Tibial nerve (tissue), 4 donors: ENCODE results near the gene DISC1.

ENCODE experiments used
- CTCF ChIP-seq, 5 experiments: fragments of 200-600 bp in 3 of 5; fragments of 450-650 bp in 2 of 5; sonication (generic) in 3 of 5; IDR thresholded peaks; one replicate each; pipeline ENCODE4 v1.5.1; 2016 to 2019; ENCODE audit warnings: antibody characterized with exemption in 5 of 5, mild to moderate bottlenecking in 3 of 5, moderate library complexity in 2 of 5
- EP300 ChIP-seq, 2 donors: sonication (generic); formaldehyde crosslinking; IDR thresholded peaks; one replicate each; pipeline ENCODE4 v1.6.1; 2017; ENCODE audit warnings: antibody characterized with exemption in 2 of 2, mild to moderate bottlenecking in 1 of 2

DNA sequence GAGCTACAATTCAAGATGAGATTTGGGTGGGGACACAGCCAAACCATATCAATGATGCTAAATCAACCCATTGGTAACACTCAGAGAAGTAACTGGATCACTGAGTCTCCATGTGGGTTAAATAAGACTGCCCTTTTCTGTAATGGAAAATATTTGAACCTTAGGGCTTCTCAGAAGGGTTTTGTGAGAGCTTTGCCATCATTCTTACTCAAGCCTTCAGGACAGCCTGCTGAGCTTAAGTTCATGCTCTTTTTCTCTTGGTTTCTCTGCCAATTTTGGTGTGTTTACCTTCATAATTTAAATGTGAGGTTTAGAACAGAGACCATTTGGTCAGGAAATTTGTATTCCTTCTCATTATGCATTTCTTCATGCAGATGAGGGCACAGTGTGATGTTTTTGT lies 74.7 kb downstream of the DISC1 start:
- no peak for TF ChIP-seq EP300 (IDR thresholded peaks at IDR 0.05)
- TF ChIP-seq CTCF (IDR thresholded peaks at IDR 0.05): no peak
